HCT116 (cell line): ENCODE measurements around the gene TRIM45.

Experiments used
- ATF3 ChIP-seq: IDR thresholded peaks from 2 replicates; pipeline ENCODE4 v1.6.1; 2012
- CBX3 ChIP-seq: IDR thresholded peaks from 2 replicates; pipeline ENCODE4 v1.6.1; 2012; ENCODE audit warnings: low read depth
- EZH2 ChIP-seq: fragments of 200-600 bp; sonication (generic); IDR thresholded peaks from 2 replicates; pipeline ENCODE4 v1.6.1; 2017; ENCODE audit warnings: antibody characterized with exemption, mixed run types
- REST ChIP-seq: IDR thresholded peaks from 2 replicates; pipeline ENCODE4 v1.6.1; 2012; ENCODE audit warnings: low read depth
- TCF7L2 ChIP-seq: IDR thresholded peaks from 2 replicates; pipeline ENCODE4 v1.7.0; 2011; ENCODE audit warnings: borderline replicate concordance, inconsistent platforms; ENCODE audit not compliant: insufficient read depth, insufficient read length; ENCODE audit errors: extremely low read depth

GRCh38 chr1:117094841-117095604, 26.5 kb downstream of the TRIM45 start:
- TF ChIP-seq TCF7L2 (no peak), CBX3 (no peak), REST (no peak), ATF3 (no peak), EZH2 (no peak)
